Measurements from ENCODE around the gene MAST4. TPM values are rescaled to one million over a fixed set of nuclear protein-coding genes. Genes with fewer than 3 reads are reported as not detected.
"Not testable (repeated sequence)": the region's sequence is repeated elsewhere in the genome, so short reads cannot be mapped to it uniquely, and the experiment has no call there.

The MAST4 gene
- total RNA-seq, 1 donor from 2014 or later, result 11.3 TPM

- Mint-ChIP-seq H3K27me3 (ENCODE audit: low read depth) (no peaks in the 10 kb centered on the region), H3K27ac (ENCODE audit: unreplicated experiment) (no peak overlapping the region), H3K9me3 (ENCODE audit: low read depth) (peaks cover 2% of the 10 kb centered on the region), H3K4me3 (ENCODE audit: unreplicated experiment) (no peak overlapping the region), H3K36me3 (ENCODE audit: low read depth) (no peaks in the 10 kb centered on the region), H3K4me1 (ENCODE audit: low read depth) (peaks cover 43% of the 10 kb centered on the region)
- TF ChIP-seq, protein P1, sequence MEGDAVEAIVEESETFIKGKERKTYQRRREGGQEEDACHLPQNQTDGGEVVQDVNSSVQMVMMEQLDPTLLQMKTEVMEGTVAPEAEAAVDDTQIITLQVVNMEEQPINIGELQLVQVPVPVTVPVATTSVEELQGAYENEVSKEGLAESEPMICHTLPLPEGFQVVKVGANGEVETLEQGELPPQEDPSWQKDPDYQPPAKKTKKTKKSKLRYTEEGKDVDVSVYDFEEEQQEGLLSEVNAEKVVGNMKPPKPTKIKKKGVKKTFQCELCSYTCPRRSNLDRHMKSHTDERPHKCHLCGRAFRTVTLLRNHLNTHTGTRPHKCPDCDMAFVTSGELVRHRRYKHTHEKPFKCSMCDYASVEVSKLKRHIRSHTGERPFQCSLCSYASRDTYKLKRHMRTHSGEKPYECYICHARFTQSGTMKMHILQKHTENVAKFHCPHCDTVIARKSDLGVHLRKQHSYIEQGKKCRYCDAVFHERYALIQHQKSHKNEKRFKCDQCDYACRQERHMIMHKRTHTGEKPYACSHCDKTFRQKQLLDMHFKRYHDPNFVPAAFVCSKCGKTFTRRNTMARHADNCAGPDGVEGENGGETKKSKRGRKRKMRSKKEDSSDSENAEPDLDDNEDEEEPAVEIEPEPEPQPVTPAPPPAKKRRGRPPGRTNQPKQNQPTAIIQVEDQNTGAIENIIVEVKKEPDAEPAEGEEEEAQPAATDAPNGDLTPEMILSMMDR (IDR thresholded peaks at IDR 0.05), result no peak
- DNase-seq (ENCODE audit: low spot score), result no peak
These were observed 146.7 kb downstream of the MAST4 start for GRCh38 chr5:66742896-66743247.

DNA sequence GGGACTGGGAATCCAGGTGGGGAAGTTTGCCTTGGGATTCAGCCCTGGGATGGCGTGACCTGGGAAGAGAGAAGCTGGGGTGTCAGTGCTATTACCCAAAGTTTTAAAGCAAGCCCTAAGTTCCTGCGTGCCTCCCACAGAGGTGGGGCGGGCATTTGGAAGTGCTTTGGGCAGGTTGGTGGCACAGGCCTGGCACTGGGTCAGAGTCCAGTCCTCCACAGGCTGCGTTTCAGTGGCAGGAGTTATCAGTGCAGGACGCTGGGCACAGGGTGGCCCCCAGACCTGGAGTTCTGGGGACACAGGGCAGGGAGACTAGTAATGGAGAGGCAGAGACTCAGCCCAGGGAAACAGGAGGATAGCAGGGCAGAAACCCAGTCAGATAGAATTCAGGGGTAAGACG is 147.2 kb downstream of the MAST4 start:
- DNase-seq (ENCODE audit: low spot score), result no peak
- Mint-ChIP-seq H3K4me3 (ENCODE audit: unreplicated experiment) (no peak overlapping the region), H3K4me1 (ENCODE audit: low read depth) (peaks cover 43% of the 10 kb centered on the region), H3K27ac (ENCODE audit: unreplicated experiment) (no peak overlapping the region), H3K36me3 (ENCODE audit: low read depth) (no peaks in the 10 kb centered on the region), H3K9me3 (ENCODE audit: low read depth) (peaks cover 2% of the 10 kb centered on the region), H3K27me3 (ENCODE audit: low read depth) (no peaks in the 10 kb centered on the region)
- TF ChIP-seq, protein P1 (IDR thresholded peaks at IDR 0.05), result no peak

DNA sequence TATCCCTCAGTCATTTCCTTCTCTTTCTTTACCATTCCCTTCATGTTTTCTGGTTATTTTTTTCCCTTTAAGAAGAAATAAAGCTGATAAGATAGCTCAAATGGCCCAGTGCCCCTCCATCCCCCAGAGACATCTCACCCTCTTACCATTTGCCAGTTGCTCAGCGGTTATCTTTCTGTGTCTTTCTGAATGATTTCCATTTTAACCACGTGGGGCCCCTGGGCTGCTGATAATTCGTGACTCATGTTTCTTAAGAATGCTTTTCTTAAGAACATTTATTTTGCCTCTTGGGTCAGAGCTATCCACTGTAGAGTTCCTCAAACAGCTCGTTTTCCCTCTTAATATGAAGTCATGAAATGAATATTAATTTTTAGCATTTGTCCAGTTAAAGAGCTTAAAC is 147.8 kb downstream of the MAST4 start:
- Mint-ChIP-seq H3K27ac (ENCODE audit: unreplicated experiment) (peak overlapping the region; percentile 18), H3K36me3 (ENCODE audit: low read depth) (no peaks in the 10 kb centered on the region), H3K27me3 (ENCODE audit: low read depth) (no peaks in the 10 kb centered on the region), H3K4me1 (ENCODE audit: low read depth) (peaks cover 43% of the 10 kb centered on the region), H3K9me3 (ENCODE audit: low read depth) (peaks cover 2% of the 10 kb centered on the region), H3K4me3 (ENCODE audit: unreplicated experiment) (no peak overlapping the region)
- no peak for DNase-seq (ENCODE audit: low spot score)
- TF ChIP-seq, protein P1 (IDR thresholded peaks at IDR 0.05), result no peak

- H3K4me1 Mint-ChIP-seq (ENCODE audit: low read depth), result peaks cover 33% of the 10 kb centered on the region
- no peaks in the 10 kb centered on the region for H3K36me3 Mint-ChIP-seq (ENCODE audit: low read depth)
- DNase-seq (ENCODE audit: low spot score), result no peak
- H3K27ac Mint-ChIP-seq (ENCODE audit: unreplicated experiment), result no peak overlapping the region
- no peak overlapping the region for H3K4me3 Mint-ChIP-seq (ENCODE audit: unreplicated experiment)
- TF ChIP-seq, protein P1 (IDR thresholded peaks at IDR 0.05), result no peak
- H3K9me3 Mint-ChIP-seq (ENCODE audit: low read depth), result peaks cover 2% of the 10 kb centered on the region
- no peaks in the 10 kb centered on the region for H3K27me3 Mint-ChIP-seq (ENCODE audit: low read depth)
These were observed 149.1 kb downstream of the MAST4 start for GRCh38 chr5:66745297-66745696.

- Mint-ChIP-seq H3K4me1 (ENCODE audit: low read depth) (peaks cover 14% of the 10 kb centered on the region), H3K4me3 (ENCODE audit: unreplicated experiment) (no peak overlapping the region), H3K36me3 (ENCODE audit: low read depth) (no peaks in the 10 kb centered on the region), H3K27me3 (ENCODE audit: low read depth) (peaks cover 2% of the 10 kb centered on the region), H3K27ac (ENCODE audit: unreplicated experiment) (no peak overlapping the region), H3K9me3 (ENCODE audit: low read depth) (peaks cover 2% of the 10 kb centered on the region)
- DNase-seq (ENCODE audit: low spot score), result no peak
- TF ChIP-seq, protein P1 (IDR thresholded peaks at IDR 0.05), result no peak
These were observed 151.4 kb downstream of the MAST4 start for GRCh38 chr5:66747607-66748006.

DNA sequence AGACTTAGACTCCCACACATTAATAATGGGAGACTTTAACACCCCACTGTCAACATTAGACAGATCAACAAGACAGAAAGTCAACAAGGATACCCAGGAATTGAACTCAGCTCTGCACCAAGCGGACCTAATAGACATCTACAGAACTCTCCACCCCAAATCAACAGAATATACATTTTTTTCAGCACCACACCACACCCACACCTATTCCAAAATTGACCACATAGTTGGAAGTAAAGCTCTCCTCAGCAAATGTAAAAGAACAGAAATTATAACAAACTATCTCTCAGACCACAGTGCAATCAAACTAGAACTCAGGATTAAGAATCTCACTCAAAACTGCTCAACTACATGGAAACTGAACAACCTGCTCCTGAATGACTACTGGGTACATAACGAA is 156.5 kb downstream of the MAST4 start:
- H3K4me1 Mint-ChIP-seq (ENCODE audit: low read depth); H3K9me3 Mint-ChIP-seq (ENCODE audit: low read depth); DNase-seq (ENCODE audit: low spot score); H3K36me3 Mint-ChIP-seq (ENCODE audit: low read depth); H3K27ac Mint-ChIP-seq (ENCODE audit: unreplicated experiment); H3K4me3 Mint-ChIP-seq (ENCODE audit: unreplicated experiment): not testable (repeated sequence)
- peaks cover 29% of the 10 kb centered on the region for H3K27me3 Mint-ChIP-seq (ENCODE audit: low read depth)
